Left lung (tissue), 10 donors: ENCODE data around the gene CRIP3. TPM values are rescaled to one million over a fixed set of nuclear protein-coding genes. Genes with fewer than 3 reads are reported as not detected.

Experiments used
- ATAC-seq: fragments of 200-7000 bp; cut with Tn5 transposase; one replicate; pipeline ENCODE4 v1.9.1; 2020; ENCODE audit warnings: moderate library complexity
- DNase-seq, 4 donors: peaks; one replicate each; pipeline ENCODE4 v3.0.0-alpha.2; 2013 to 2020
- H3K27ac ChIP-seq, 2 donors: fragments of 200-600 bp; sonication (generic) in 1 of 2; one replicate each; pipeline versions ENCODE4 v1.5.0 to v1.8.0; 2020 to 2021
- H3K27me3 ChIP-seq, 2 donors: fragments of 200-600 bp; sonication (generic) in 1 of 2; one replicate each; pipeline versions ENCODE4 v1.5.0 to v1.8.0; 2020 to 2021
- H3K36me3 ChIP-seq, 2 donors: fragments of 200-600 bp; sonication (generic) in 1 of 2; one replicate each; pipeline versions ENCODE4 v1.5.0 to v1.8.0; 2020 to 2021
- H3K4me1 ChIP-seq, 2 donors: fragments of 200-600 bp; one replicate each; pipeline ENCODE4 v1.8.0; 2021
- H3K4me3 ChIP-seq, 2 donors: fragments of 200-600 bp; sonication (generic) in 1 of 2; one replicate each; pipeline versions ENCODE4 v1.5.0 to v1.8.0; 2020 to 2021; ENCODE audit warnings: mild to moderate bottlenecking in 1 of 2
- H3K9me3 ChIP-seq, 2 donors: fragments of 200-600 bp; sonication (generic) in 1 of 2; one replicate each; pipeline versions ENCODE4 v1.5.0 to v1.8.0; 2020 to 2021
- CTCF ChIP-seq, 2 donors: fragments of 200-600 bp; sonication (generic) in 1 of 2; IDR thresholded peaks; one replicate each; pipeline versions ENCODE4 v1.5.0 to v1.8.0; 2021; ENCODE audit warnings: antibody characterized with exemption in 2 of 2
- intact Hi-C, 2 donors: fragments of 100-400 bp; cut with DNase I; formaldehyde crosslinking; loops; one replicate each; pipeline versions ENCODE4 v1.11.2 to v1.14.2; 2022
- polyA plus RNA-seq, 6 donors: library from polyadenylated mRNA; unstranded; fragments of 120-200 nt; gene quantifications; one replicate each; pipeline ENCODE4 v1.2.1, GENCODE V29; 2013; ENCODE audit not compliant: insufficient read length in 6 of 6
- total RNA-seq, 2 donors: library from RNA; stranded (reverse); fragmentation: NEBNext Ultra II Directional; extraction: Animal tissue kit (Norgen Biotek cat#: 25700); gene quantifications; one replicate each; pipeline ENCODE4 v1.2.1, GENCODE V29; 2021
- donor health status: DM: no; HTN: yes; CAD: no.
- donor health status: DM: no; HTN: no; CAD: no.

CRIP3 gene
- total and polyA plus RNA-seq, 8 donors: 0.52 to 7.6 (median 3.8) TPM

- intact Hi-C loops: loop anchor here in 1 of 2 donors (10.0 kb wide), 1 partner anchor 244 kb away; no protein-coding TSS in a partner anchor
- H3K4me1 ChIP-seq: no peaks in the 10 kb centered on the region
- no peak overlapping the region for H3K4me3 ChIP-seq
- no peaks in the 10 kb centered on the region for H3K9me3 ChIP-seq
- no peak for ATAC-seq
- H3K36me3 ChIP-seq: no peaks in the 10 kb centered on the region
- H3K27me3 ChIP-seq: no peaks in the 10 kb centered on the region
- DNase-seq: no peak
- no peak for TF ChIP-seq CTCF (IDR thresholded peaks at IDR 0.05)
- H3K27ac ChIP-seq: no peak overlapping the region
Observed at GRCh38 chr6:43260791-43261190, 47.8 kb downstream of the CRIP3 start.

GRCh38 chr6:43258807-43259686 is 49.6 kb downstream of the CRIP3 start:
- no peaks in the 10 kb centered on the region for H3K4me1 ChIP-seq
- no peak for TF ChIP-seq CTCF (IDR thresholded peaks at IDR 0.05)
- no peak overlapping the region for H3K27ac ChIP-seq
- no peaks in the 10 kb centered on the region for H3K9me3 ChIP-seq
- no peak for ATAC-seq
- no peaks in the 10 kb centered on the region for H3K27me3 ChIP-seq
- intact Hi-C loops: no loop called here
- no peak for DNase-seq
- no peaks in the 10 kb centered on the region for H3K36me3 ChIP-seq
- no peak overlapping the region for H3K4me3 ChIP-seq

- TF ChIP-seq CTCF (IDR thresholded peaks at IDR 0.05): no peak
- intact Hi-C loops: no loop called here
- H3K27ac ChIP-seq: no peak overlapping the region
- no peak overlapping the region for H3K4me3 ChIP-seq
- peaks cover 0 to 6% of the 10 kb centered on the region in 2 donors for H3K27me3 ChIP-seq
- no peaks in the 10 kb centered on the region for H3K36me3 ChIP-seq
- H3K4me1 ChIP-seq: no peaks in the 10 kb centered on the region
- H3K9me3 ChIP-seq: no peaks in the 10 kb centered on the region
- no peak for DNase-seq
- ATAC-seq: no peak
Observed at GRCh38 chr6:43258180-43258579, 50.4 kb downstream of the CRIP3 start.

GRCh38 chr6:43257367-43258145 is 51.1 kb downstream of the CRIP3 start:
- Histone ChIP-seq H3K27ac (no peak overlapping the region), H3K36me3 (no peaks in the 10 kb centered on the region), H3K4me3 (no peak overlapping the region), H3K9me3 (no peaks in the 10 kb centered on the region), H3K27me3 (peaks cover 0 to 12% of the 10 kb centered on the region in 2 donors), H3K4me1 (no peaks in the 10 kb centered on the region)
- intact Hi-C loops: no loop called here
- TF ChIP-seq CTCF (IDR thresholded peaks at IDR 0.05): no peak
- DNase-seq (no peak), ATAC-seq (no peak)
